Activated naive CD4-positive, alpha-beta T cell treated with anti-CD3 and anti-CD28 coated beads, Interleukin-2, amount 50 U/mL, for 24 hours (primary cell): Measurements from ENCODE around the gene FN3K.

Experiments used
- H3K27ac Mint-ChIP-seq: one replicate; pipeline ENCODE4 v1.8.0; 2021; ENCODE audit warnings: mild to moderate bottlenecking, mixed read lengths
- H3K27me3 Mint-ChIP-seq: one replicate; pipeline ENCODE4 v1.8.0; 2021; ENCODE audit warnings: mixed read lengths
- H3K36me3 Mint-ChIP-seq: one replicate; pipeline ENCODE4 v1.8.0; 2021; ENCODE audit warnings: mixed read lengths
- H3K4me1 Mint-ChIP-seq: one replicate; pipeline ENCODE4 v1.8.0; 2021; ENCODE audit warnings: mixed read lengths
- H3K4me3 Mint-ChIP-seq: one replicate; pipeline ENCODE4 v1.8.0; 2021; ENCODE audit warnings: mild to moderate bottlenecking, mixed read lengths
- H3K9me3 Mint-ChIP-seq: one replicate; pipeline ENCODE4 v1.8.0; 2021; ENCODE audit warnings: mixed read lengths

Gene FN3K

DNA sequence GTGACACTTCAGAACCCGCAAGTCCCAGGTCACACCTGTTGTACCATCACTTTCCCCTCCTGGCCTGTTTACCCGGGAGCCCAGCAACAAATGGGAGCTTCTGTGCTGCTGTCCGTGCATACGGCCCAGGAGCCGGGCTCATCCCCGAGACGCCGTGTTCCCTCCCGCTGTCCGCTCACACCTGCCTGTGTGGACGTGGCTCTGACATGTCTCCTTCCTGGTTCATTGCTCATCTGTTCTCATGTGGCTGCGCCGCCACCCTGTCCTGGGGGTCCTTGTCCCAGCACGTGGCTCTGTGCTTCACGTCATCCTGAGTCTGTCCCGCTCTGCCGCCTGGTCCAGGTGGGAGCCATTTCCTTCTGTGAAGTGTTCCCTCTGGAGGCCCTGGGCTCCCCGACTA lies 54.4 kb downstream of the FN3K start:
- Mint-ChIP-seq H3K27me3 (no peaks in the 10 kb centered on the region), H3K4me1 (peaks cover 4% of the 10 kb centered on the region), H3K27ac (no peak overlapping the region), H3K4me3 (no peak overlapping the region), H3K9me3 (no peaks in the 10 kb centered on the region), H3K36me3 (peaks cover 3% of the 10 kb centered on the region)

GRCh38 chr17:82790391-82790790 lies 55.0 kb downstream of the FN3K start:
- H3K4me3 Mint-ChIP-seq, result no peak overlapping the region
- H3K4me1 Mint-ChIP-seq, result peaks cover 4% of the 10 kb centered on the region
- no peak overlapping the region for H3K27ac Mint-ChIP-seq
- H3K36me3 Mint-ChIP-seq, result peaks cover 3% of the 10 kb centered on the region
- no peaks in the 10 kb centered on the region for H3K27me3 Mint-ChIP-seq
- no peaks in the 10 kb centered on the region for H3K9me3 Mint-ChIP-seq

GRCh38 chr17:82791532-82791931 lies 56.1 kb downstream of the FN3K start:
- Mint-ChIP-seq H3K27ac (no peak overlapping the region), H3K4me3 (no peak overlapping the region), H3K36me3 (peaks cover 3% of the 10 kb centered on the region), H3K9me3 (no peaks in the 10 kb centered on the region), H3K27me3 (no peaks in the 10 kb centered on the region), H3K4me1 (peaks cover 4% of the 10 kb centered on the region)

- Mint-ChIP-seq H3K9me3 (no peaks in the 10 kb centered on the region), H3K36me3 (peaks cover 3% of the 10 kb centered on the region), H3K27ac (no peak overlapping the region), H3K27me3 (no peaks in the 10 kb centered on the region), H3K4me1 (no peaks in the 10 kb centered on the region), H3K4me3 (no peak overlapping the region)
Measured at GRCh38 chr17:82793974-82794630, 58.7 kb downstream of the FN3K start.

DNA sequence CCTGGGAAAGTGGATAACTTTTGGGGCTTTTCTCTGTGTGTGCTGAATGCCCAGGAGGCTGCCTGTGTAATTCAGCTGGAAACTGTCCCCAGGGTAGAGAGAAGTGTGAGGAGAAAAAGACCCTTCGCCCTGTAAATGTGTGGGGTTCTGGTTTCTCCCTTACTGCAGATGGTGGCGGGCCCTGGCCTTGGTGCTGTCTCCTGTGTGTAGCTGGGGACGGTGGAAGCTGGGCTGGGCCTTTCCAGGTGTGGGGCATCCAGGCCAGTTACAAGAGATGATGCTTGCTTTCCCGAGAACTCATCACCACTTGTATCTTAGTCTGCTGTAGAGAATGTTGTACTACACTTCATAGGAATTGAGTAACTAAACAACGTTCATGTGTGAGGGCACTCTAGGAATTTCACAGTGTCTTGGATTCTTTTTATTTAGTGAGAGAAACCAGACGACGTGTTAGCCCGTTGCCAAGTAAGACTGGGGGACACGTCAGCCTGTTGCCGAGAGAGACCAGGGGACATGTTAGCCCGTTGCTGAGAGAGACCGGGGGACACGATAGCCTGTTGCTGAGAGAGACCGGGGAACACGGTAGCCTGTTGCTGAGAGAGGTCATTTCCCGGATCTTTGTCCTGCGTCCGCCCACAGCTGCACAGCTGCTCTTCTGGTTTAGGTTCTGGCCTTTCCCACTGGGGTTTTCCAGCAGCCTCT lies 59.5 kb downstream of the FN3K start:
- H3K9me3 Mint-ChIP-seq, result no peaks in the 10 kb centered on the region
- no peak overlapping the region for H3K4me3 Mint-ChIP-seq
- H3K27ac Mint-ChIP-seq, result no peak overlapping the region
- H3K27me3 Mint-ChIP-seq, result no peaks in the 10 kb centered on the region
- H3K4me1 Mint-ChIP-seq, result no peaks in the 10 kb centered on the region
- H3K36me3 Mint-ChIP-seq, result peaks cover 3% of the 10 kb centered on the region

DNA sequence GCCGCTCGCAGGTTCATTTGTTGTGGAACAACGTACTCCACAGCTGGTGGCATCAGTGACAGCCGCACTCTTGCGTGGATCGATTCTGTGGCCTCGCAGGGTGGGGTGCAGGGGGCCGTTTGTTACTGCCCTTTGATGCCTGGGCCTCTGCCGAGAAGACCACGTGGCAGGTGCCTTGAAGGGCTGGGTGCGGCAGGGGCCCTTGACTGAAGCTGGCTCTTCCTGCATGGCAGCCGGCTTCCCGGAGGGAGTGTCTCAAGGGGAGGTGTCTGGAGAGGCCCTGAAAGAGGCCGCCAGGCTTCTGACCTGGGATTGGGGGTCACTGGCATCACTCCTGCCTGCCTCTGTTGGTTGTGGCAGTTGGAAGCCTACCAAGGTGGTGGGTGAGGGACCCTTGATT lies 60.2 kb downstream of the FN3K start:
- Mint-ChIP-seq H3K4me1 (no peaks in the 10 kb centered on the region), H3K27me3 (no peaks in the 10 kb centered on the region), H3K36me3 (peaks cover 3% of the 10 kb centered on the region), H3K4me3 (no peak overlapping the region), H3K9me3 (no peaks in the 10 kb centered on the region), H3K27ac (no peak overlapping the region)

DNA sequence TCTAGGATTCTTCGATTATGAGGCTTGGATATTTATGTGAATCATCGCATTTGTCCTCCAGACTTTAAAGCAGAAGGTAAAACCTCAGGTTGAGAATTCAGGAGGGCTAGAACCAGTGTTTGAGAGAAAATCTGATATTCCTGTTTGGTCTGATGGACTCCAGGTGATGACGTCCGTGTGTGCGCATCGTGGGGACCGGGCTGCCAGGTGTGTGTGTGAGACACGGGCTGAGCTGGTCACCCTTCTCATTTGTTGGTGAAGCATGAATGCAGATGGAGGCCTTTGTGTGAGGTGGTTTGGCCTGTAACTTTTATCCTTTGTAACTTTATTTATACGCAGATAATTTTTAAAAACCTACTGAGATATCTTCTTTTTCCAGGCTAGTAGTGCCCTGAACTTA lies 61.6 kb downstream of the FN3K start:
- Mint-ChIP-seq H3K4me1 (peaks cover 5% of the 10 kb centered on the region), H3K27me3 (no peaks in the 10 kb centered on the region), H3K27ac (no peak overlapping the region), H3K9me3 (no peaks in the 10 kb centered on the region), H3K36me3 (peaks cover 4% of the 10 kb centered on the region), H3K4me3 (no peak overlapping the region)

DNA sequence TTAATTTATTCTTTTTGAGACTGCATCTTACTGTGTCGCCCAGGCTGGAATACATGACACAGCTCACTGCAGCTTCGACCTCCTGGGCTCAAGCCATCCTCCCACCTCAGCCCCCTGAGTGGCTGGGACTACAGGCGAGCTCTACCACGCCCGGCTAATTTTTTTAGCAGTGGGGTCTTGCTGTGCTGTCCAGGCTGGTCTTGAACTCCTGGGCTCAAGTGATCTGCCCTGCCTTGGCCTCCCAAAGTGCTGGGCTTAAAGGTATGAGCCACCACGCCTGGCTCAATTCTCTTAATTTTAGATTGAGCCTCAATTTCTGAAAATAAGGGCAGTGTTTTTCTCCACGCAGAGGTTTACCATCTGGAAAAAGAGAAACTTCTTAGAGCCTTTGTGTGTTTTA lies 63.3 kb downstream of the FN3K start:
- H3K27ac Mint-ChIP-seq, result no peak overlapping the region
- peaks cover 12% of the 10 kb centered on the region for H3K4me1 Mint-ChIP-seq
- H3K4me3 Mint-ChIP-seq, result no peak overlapping the region
- H3K36me3 Mint-ChIP-seq, result peaks cover 9% of the 10 kb centered on the region
- H3K9me3 Mint-ChIP-seq, result no peaks in the 10 kb centered on the region
- no peaks in the 10 kb centered on the region for H3K27me3 Mint-ChIP-seq

GRCh38 chr17:82799591-82799990 lies 64.2 kb downstream of the FN3K start:
- Mint-ChIP-seq H3K4me3 (no peak overlapping the region), H3K36me3 (peaks cover 9% of the 10 kb centered on the region)

More at GRCh38 chr17:82799591-82799990, 64.2 kb downstream of the FN3K start:
- H3K27ac Mint-ChIP-seq, result no peak overlapping the region
- peaks cover 12% of the 10 kb centered on the region for H3K4me1 Mint-ChIP-seq
- H3K27me3 Mint-ChIP-seq, result no peaks in the 10 kb centered on the region
- no peaks in the 10 kb centered on the region for H3K9me3 Mint-ChIP-seq
